Measurements from ENCODE around the gene ARHGAP44.
"Not testable (repeated sequence)": the region's sequence is repeated elsewhere in the genome, so short reads cannot be mapped to it uniquely, and the experiment has no call there.

ARHGAP44 gene

DNA sequence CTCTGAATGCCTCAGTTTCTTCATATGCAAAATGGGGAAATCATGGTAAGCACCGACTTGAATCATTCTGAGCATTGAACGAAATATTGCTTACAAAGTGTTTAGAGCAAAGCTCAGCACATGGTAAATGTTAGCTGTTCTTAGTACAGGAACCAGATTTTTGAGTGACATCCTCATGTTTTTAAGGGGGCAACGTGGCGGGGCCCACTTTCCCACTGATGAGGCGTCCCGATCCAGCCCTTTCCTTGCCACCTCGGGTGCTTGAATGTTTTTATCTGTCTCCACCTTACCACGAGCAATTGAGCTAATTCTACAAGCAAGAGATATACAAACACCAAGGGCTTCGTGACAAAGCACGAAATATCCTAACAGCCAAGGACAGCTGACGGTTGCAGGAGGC lies 178.7 kb downstream of the ARHGAP44 start:
- no peak for DNase-seq

DNA sequence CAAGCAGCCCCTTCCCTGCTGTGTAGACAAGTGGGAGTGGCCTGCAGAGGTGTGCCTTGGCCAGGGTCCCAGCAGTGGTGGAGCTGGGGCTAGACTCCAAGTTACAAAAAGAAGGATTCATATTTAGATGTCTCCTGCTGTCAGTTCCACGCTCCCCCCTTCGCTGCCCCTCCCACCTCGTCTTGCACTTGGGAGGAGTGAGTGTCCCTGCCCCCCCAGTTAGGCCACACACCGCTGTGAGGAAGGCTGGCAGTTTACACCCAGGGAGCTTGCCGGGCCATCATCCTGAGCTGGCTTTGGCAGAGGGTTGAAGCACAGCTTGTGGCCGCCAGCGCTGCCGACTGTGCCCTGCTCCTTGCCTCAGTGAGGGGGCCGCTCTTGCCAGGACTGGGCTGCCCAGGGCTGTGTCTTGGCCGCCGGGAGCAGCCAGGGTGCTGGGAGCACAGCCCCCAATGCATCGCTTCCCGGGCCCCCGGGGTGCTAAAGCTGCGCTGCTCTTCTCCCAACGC lies 184.3 kb downstream of the ARHGAP44 start:
- DNase-seq: no peak

DNA sequence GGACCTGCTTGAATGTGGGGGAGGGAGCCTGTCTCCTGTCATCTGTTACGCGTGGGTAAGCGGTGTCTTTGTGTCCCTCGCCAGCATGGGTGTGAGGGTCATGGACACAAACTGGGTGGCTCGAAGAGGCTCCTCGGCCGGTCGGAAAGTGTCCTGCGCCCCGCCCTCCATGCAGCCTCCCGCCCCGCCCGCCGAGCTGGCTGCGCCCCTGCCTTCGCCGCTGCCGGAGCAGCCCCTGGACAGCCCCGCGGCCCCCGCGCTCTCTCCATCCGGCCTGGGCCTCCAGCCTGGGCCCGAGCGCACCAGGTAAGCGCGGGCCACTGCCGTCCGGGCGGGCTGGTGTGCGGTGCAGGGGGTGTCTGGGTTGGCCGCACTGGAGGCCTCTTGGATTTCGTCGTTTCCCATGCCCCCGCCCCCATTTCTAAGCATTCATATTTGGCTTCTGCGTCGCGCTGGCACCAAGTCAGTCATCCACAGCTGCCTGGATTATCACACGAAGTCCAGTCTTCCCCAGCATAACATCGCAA lies 184.8 kb downstream of the ARHGAP44 start:
- no peak for DNase-seq

DNA sequence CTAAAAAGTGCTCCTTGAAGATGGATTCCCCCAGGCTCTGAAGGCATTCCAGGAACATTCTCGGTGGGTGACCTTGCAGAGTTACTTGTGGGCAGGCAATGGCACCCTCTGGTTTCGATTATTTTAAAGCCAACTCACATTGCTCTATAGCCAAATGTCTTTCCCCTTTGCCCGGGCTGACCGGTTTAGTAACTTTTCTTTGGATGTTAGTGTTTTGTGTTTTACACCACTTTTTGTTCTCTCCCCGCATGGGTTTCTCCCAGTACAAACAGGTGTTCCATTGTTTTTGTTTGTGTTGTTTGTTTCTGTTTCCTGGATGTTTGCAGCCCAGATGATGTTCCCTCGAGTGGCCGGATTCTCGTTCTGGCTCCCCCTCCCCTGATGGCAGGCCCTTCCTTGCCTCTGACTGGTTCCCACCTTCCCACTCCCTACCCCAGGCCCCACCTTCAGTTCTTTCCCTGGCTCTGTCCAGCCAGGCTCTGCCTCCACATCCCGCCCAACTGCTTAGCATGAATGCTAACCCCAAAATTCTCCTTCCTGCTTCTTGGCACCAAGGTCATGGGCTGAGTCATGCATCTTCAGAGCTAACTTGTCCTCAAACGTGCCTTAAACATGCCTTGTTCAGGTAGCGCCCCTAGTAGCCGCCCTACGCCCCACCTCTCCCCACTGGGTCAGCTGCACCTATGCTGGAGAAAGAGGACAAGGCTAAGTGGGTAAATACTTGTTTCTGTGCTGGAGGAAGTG lies 187.9 kb downstream of the ARHGAP44 start:
- no peak for DNase-seq

DNA sequence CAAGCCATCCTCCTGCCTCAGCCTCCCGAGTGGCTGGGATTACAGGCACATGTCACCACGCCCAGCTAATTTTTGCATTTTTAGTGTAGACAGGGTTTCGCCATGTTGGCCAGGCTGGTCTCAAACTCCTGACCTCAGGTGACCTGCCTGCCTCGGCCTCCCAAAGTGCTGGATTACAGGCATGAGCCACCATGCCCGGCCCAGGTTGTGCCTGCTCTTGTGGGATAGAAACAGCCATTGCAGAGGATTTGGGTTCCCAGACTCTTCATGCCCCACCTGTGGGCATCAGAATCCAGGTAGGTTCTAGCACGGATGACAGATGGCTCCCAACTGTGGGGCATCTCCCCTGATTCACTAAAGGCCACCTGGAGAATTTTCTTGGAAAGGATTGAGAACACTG lies 189.5 kb downstream of the ARHGAP44 start:
- not testable (repeated sequence) for DNase-seq

DNA sequence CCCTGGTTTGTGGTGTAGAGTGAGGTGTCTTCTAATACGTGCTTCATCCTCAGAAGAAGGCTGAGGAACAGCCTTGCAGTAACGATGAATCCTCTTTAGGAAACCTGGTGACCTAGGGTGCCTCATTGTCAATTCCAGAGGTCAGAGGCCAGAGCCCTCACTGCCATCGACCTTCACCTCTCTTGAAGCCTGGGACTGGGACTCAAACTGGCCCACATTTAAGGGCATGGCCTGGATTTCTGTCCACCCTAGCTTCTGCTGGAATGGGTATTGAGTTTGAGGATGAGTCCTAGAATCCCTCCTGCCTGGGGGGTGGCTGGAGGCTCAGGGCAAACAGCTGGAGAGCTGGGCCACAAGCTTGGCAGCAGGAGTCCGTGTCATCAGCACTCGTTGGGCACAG lies 189.9 kb downstream of the ARHGAP44 start:
- no peak for DNase-seq

DNA sequence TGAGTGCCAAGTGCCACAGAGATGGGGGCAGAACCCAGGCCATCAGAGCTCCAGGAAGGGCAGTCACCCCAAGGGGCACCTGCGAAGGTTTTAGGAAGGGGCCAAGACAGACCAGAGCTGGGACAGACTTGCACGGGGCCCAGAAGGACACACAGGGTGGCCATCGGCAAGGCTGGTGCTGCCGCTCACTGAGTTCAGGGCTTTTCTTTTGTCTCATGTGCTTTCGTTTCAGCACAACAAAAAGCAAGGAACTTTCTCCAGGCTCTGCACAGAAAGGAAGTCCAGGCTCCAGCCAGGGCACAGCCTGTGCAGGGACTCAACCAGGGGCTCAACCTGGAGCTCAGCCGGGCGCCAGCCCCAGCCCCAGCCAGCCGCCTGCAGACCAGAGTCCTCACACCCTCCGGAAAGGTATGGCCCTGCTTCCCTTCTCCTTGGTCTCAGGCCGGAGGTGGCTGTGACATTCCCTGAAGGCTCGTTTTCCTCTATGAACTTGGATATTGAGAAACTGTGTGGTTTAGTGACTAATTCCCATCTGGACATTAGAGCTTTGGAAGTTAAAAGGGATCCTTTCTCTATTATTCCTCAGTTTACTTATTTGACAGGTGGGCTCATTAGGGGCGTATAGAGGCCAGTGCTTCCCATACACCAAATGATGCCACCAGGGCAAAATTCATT lies 190.7 kb downstream of the ARHGAP44 start:
- DNase-seq: no peak

DNA sequence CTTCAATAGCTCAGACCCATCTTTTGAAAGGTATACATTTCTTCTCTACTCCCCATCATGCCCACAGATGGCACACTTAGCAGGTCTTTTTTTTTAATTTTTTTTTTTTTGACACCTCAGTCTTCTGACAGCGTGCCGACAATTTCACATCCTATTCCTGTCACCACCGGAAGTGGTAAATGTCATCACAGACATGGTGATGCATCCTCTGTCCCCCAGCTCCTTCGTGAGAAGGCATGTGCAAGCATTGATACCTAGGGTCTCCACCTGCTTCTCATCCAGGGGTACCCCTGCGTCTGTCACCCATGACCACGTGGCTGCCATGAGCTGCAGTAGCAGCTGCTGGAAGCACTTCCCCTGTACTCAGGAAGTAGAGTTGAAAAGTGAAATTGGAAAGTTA lies 192.9 kb downstream of the ARHGAP44 start:
- DNase-seq: no peak

DNA sequence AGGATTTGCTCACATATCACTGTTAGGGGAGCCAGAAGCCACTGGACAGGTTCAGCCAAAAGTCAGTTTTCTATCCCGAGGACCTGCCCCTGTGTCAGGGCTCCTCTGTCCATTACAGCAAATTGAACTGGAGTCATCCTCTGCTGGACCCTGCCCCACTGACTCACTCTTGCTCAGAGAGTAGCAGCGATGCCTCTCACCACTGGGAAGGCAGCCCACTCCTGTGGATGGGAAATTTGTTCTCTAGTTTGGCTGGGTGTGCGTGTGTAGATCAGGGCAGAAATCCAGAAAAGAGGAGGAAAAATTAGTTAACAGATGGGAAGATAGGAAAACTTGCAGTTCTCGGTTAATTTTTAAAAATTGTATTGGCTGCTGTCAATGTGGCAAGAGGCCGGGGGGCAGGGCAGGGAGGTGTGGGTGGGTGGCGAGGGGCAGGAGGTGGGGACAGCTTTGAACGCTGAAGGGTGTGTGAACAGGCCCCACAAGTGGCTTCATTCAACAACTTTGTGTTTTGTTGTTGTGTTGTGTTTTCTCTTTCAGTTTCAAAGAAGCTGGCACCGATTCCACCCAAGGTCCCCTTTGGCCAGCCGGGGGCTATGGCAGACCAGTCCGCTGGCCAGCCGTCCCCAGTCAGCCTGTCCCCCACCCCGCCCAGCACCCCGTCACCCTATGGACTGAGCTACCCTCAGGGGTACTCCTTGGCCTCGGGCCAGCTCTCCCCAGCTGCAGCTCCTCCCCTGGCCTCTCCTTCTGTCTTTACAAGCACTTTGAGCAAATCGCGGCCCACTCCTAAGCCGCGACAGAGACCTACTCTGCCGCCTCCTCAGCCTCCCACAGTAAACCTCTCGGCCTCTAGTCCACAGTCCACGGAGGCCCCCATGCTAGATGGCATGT lies 194.9 kb downstream of the ARHGAP44 start:
- no peak for DNase-seq

DNA sequence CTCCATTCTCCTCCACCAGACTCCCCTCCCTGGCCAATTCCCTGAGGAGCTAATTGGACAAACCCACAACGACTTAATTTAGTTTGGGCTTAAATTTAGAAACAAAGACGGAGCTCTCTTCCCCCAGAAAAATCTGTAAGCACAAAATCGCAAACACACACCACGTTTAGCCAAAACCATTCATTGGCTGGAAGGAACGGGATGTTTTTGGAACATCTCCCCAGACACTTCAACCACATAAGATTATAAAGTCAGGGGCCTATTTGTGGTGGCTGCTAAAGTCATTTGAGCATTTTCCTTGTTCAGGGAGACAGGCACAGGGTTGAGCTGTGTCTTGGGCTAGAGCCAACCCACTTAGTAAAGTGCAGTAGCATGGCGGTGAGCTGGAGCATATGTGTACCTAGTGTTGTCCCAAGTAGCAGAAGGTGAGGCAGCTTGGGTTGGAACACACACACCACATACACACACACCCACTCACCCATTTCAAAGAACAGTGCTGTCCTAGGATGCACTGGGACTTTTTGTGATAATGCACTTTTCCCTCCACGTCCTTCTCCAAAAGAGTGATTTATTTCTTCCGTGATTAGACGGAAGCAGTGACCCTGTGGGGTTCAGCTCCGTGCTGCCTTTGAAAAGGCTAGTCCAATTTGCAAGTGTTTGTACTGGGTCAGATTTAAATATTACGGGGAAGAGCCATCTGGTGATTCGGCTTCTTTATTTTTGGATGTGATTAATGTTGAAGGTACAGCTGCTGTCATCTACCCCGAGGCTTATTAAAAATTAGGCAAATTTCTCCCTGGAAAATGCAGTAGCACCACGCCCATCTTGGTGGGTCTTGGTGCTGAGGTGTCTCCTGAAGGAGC lies 196.4 kb downstream of the ARHGAP44 start:
- no peak for DNase-seq

DNA sequence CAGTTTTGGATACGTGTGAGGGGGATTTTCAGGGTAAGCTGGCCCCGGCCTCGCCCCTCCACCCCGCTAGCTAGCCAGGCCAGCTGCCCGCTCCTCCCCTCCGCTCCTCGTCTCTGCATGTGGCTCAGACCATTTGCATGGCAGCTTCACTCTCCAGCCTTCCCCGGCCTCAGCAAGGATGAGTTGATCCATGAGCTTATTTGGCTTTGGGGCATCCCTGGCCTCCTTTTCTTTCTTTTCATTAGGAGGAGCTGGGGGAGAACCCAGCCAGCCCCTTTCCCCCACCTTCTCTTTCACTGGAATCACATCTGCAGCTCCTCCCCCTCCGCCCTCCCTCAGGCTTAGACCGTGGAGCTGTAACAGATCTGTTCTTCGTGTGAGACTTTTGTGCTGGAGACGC lies 197.8 kb downstream of the ARHGAP44 start:
- no peak for DNase-seq

DNA sequence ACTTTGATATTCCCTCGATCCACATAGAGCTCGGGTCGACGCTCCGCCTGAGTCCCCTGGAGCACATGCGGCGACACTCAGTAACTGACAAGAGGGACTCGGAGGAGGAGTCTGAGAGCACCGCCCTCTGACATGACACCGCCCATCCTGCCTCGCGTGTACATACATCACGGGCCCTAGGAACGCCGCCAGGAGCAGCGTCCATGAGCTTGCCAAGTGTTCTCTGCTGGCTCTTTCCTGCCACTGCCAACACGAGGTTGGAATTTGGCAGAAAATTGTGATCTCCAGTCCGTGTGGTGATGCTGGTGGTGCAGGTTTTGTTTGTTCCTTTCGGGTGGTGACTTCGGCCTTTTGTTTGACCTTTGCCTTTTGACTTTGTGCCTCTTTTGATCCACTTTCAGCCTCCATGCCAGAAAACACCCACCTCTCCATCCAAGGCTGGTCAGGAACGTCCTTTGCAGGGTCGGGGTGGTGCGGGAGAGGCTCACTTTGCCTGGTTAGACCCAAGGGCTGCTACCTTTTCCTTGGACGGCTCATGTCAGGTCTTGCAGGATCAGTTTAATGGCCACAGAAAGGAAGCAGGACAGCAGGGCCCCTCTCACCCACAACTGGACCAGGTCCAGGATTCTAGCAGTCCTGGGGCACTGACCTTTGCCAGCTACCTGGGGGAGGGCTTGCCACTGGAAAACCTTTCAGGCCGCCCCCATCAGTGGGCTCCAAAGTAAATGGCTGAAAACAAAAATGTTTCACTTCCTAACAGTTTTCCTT lies 200.9 kb downstream of the ARHGAP44 start:
- DNase-seq: no peak

DNA sequence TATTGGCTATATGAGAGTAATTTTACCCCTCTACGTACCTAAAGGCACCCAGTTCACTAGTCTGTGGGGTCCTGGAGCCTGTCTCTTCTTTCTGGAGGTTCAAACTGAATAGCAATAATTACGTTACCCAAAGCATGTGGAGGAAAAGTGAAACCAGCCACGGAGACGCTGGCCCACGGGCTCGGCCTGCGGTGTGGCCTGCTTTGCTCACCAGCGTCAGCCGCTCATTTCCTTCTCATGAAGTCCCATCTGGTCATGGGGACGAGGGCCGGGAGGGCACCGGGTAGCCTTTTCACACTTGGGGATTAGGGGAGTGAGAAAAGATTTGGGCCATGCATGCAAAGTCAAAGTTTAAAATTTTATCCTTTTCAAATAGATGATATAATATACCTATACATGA lies 201.6 kb downstream of the ARHGAP44 start:
- DNase-seq: no peak

DNA sequence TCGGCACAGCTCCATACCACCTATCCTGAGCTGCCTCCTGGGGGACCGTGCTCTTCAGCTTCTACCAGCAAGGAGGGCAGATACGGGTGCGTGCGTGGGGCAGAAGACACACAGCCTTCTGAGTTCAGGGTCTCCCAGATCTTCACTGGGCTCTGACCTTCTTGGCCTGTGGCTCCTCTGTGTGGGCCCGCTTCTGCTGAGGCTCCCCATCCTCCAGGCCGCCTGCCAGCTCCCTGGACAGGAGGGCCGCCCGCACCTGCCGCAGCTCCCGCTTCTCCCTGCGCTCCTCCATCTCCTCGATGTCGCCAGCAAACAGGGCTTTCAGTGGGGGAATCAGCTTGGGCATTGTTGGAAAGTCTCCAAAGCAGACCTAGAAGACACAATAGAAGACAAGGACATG lies 203.4 kb downstream of the ARHGAP44 start:
- DNase-seq: no peak

DNA sequence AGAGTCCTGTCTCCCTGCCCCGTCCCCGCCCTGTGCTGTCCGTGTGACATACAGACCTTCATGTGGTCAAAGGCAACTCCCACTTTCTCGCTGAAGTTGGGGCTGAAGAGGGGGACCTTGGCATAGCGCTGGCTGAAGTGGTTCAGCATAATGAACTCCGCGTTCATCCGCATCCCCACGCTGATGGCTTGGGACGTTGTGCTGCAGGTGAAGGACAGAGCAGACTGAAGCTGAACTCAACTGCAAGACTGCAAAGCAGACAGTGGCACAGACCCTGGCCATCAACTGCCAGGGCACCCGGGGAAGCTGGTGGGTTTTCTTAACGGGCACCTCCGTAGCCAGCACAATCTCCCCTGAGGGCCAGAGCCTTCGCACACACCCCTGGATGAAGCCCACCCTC lies 204.3 kb downstream of the ARHGAP44 start:
- no peak for DNase-seq

DNA sequence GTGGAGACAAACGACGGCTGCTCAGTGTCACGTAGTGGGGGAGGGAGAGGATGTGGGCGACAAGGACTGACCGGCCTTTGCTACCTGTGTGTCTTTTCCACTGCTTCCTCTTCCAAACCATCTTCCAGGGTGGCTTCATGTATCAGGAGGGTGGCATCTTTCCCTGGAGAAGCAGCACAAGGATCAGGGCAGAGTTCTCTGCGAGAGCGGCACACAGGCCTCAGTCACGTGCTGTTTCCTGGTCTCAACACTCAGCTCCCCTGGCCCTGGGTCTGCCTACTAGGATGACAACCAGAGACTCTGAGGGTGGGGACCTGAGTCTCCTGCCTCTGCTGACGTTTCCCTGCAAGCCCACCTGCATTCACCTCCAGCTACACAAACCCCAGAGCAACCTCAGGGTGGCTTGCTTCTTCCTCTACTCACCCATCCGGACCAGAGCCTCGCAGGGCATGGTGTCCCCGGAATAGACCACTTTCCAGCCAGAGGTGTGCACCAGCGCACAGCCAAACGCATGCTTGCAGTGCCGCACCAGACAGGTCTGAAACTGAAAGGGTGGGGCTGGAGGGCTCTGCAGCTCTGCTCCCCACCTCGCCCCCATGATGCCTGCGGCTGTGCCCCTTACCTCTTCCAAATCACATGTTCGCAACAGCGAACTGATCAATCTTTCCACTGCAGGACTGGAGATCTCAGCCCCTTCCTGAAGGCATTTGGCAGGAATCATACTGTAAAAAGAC lies 205.2 kb downstream of the ARHGAP44 start:
- no peak for DNase-seq

DNA sequence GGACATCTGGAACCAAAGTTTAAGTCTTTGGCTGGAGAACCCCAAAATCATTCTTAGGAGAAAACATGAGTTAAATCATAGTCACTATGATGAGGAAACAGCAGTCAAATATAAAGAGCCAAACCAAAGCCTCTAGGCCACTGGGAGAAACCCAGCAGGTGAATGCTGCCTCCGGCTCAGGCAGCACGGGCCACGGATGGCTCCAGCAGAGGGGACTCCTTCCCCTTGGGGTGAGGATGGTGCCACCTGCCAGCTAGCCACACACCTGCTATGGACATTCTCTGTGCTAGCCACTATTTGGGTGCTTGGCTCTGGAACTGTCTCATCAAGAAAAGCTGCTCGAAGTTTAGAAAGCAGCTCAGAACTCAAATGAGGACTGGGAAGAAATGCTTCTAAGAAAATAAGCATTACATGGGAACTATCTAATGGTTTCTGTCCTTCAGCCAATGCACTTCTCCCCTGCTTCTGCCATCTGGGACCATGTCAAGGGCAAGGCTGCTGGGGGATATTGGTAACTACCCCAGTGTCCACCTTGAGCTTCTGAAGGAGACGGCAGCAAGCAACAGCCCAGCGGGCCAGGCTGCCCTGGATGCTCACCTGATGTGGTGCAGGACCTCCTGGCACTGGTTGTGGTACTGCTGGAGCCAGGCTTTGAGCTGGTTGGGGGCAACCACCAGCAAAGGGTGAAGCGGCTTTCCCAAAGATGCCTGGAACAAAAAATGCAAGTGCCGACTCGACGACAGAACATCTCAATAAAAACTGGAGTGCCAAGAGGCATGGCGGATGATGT lies 206.0 kb downstream of the ARHGAP44 start:
- DNase-seq: no peak

DNA sequence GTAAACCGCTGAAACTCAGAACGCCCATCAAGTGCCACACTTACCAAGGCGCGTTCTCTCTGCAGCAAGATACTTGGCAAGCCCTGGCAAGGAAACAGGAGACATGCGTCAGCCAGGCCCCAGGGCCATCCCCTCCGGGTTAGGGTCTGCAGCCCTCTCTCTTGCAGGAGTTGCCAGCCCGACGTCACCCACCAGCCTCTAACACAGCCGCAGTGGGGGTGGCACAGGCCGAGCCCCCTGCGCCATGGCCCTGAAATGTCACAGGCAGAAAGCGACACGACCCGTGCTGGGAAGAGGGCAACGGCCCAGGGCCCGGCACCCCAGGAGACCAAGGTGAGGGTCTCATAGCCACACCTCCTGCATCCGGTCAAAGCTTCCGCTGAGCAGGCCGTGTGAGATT lies 206.6 kb downstream of the ARHGAP44 start:
- DNase-seq: no peak

DNA sequence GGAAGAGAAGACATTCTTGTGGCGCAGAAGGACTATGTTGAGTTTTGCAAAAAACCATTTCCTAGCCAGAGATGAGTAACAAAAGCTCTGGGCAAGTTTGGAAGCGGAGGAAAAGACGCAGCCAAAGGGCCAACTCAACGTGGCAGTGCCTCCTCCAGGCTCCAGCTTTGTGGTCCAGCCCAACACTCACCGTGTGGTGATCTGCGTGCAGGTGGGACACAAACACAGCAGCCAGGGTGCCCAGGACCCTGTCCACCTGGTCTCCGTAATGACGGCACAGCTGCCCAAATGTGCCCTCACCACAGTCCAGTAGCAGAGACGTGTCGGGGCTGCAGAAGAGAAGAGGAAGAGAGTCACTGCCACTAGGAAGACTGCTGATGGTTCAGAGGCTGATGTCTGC lies 207.1 kb downstream of the ARHGAP44 start:
- no peak for DNase-seq

DNA sequence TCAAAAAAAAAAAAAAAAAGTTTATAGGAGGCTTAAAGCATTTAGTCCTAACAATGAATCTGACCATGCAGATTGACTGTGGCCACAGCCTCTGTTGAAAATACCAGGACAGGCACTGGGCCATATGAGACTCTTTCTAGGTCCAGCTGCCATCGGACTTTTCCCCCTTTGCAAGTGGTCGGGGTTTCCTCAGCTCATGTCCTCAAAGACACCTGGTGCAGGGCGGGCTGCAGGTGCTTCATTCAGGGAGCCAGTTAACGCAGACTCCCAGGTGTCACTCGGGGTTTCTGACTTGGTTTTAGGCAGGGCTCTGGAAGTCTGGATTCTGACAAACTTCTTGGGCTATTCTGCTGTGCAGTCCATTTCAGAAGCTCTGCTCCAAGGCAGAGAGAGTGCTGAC lies 207.6 kb downstream of the ARHGAP44 start:
- no peak for DNase-seq

Data from central memory CD4-positive, alpha-beta T cell (primary cell).